ENCODE results near the gene MEG3. TPM values are rescaled to one million over a fixed set of nuclear protein-coding genes. Genes with fewer than 3 reads are reported as not detected.

The MEG3 gene
- total RNA-seq, 1 experiment from 2014 or later, result not detected

DNA sequence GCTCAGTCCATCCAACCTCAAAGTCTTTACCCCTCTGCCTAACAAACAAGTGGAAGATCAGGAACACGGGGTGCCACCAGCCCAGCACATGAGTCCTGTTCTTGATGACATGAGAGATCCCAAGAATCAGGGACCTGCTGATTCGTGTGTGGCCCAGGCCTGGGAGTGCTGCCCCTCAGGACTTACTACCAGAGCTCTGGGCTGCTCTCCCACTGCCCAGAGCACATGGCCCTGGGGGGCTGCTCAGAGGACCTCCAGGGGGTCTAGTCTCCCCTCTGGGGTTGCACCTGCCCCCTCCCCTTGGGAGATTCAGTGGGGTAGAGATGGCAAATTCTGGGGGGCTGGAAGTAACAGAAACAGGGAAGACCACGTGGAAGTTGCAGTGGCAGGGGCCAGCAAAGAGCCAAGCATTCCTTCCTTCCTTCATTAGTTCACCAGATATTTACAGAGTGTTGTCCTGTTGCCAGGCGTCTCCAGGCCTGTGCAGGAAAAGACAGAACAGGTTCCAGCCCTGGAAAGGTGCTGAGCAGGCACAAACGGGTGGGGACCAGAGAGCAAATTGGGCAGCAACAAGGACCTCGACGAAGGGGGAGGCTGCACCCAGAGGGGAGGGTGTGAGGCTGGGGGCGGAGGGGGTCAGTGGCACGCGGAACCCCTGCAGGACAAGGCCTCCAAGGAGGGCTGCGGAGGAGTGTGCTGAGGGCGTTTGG is 45.1 kb upstream of the MEG3 start:
- ChIA-PET CTCF (interaction anchor here (0.7 kb wide), 1 partner anchor 30 kb away, joined by 3 read pairs; no protein-coding TSS in a partner anchor), POLR2A (no interaction called here)
- no peak for DNase-seq (ENCODE audit: unreplicated experiment)
- H3K4me1 Mint-ChIP-seq (ENCODE audit: insufficient read depth, unreplicated experiment), result no peaks in the 10 kb centered on the region
- no TSS peak for BruUV-seq (replicated peaks)
- H3K36me3 Mint-ChIP-seq (ENCODE audit: insufficient read depth, unreplicated experiment), result no peaks in the 10 kb centered on the region
- H3K9me3 Mint-ChIP-seq (ENCODE audit: unreplicated experiment), result no peaks in the 10 kb centered on the region
- intact Hi-C loops (cut with micrococcal nuclease), result no loop called here
- H3K4me3 Mint-ChIP-seq (ENCODE audit: unreplicated experiment), result no peak overlapping the region
- peaks cover 28% of the 10 kb centered on the region for H3K27me3 Mint-ChIP-seq (ENCODE audit: insufficient read depth, unreplicated experiment)
- no peak overlapping the region for H3K27ac Mint-ChIP-seq (ENCODE audit: low read depth, unreplicated experiment)
- TF ChIP-seq, protein P1, sequence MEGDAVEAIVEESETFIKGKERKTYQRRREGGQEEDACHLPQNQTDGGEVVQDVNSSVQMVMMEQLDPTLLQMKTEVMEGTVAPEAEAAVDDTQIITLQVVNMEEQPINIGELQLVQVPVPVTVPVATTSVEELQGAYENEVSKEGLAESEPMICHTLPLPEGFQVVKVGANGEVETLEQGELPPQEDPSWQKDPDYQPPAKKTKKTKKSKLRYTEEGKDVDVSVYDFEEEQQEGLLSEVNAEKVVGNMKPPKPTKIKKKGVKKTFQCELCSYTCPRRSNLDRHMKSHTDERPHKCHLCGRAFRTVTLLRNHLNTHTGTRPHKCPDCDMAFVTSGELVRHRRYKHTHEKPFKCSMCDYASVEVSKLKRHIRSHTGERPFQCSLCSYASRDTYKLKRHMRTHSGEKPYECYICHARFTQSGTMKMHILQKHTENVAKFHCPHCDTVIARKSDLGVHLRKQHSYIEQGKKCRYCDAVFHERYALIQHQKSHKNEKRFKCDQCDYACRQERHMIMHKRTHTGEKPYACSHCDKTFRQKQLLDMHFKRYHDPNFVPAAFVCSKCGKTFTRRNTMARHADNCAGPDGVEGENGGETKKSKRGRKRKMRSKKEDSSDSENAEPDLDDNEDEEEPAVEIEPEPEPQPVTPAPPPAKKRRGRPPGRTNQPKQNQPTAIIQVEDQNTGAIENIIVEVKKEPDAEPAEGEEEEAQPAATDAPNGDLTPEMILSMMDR (IDR thresholded peaks at IDR 0.05; ENCODE audit: unreplicated experiment), result no peak

DNA sequence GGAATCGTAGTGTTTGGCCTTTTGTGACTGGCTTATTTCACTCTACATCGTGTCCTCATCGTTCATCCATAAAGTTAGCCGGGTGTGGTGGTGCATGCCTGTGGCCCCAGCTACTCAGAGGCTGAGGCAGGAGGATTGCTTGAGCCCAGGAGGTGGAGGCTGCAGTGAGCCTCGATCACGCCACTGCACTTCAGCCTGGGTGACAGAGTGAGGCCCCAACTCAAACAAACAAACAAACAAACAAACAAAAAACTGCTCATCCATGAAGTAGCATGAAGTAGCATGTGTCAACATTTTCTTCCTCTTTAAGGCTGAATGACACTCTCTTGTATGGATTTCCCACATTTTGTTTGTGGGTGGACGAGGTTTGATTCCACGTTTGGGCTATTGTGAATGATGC is 44.0 kb upstream of the MEG3 start:
- Mint-ChIP-seq H3K9me3 (ENCODE audit: unreplicated experiment) (no peaks in the 10 kb centered on the region), H3K4me1 (ENCODE audit: insufficient read depth, unreplicated experiment) (no peaks in the 10 kb centered on the region), H3K36me3 (ENCODE audit: insufficient read depth, unreplicated experiment) (no peaks in the 10 kb centered on the region), H3K27ac (ENCODE audit: low read depth, unreplicated experiment) (no peak overlapping the region), H3K27me3 (ENCODE audit: insufficient read depth, unreplicated experiment) (peaks cover 28% of the 10 kb centered on the region), H3K4me3 (ENCODE audit: unreplicated experiment) (no peak overlapping the region)
- no TSS peak for BruUV-seq (replicated peaks)
- POLR2A ChIA-PET, result no interaction called here
- CTCF ChIA-PET, result no interaction called here
- DNase-seq (ENCODE audit: unreplicated experiment), result no peak
- TF ChIP-seq, protein P1 (IDR thresholded peaks at IDR 0.05; ENCODE audit: unreplicated experiment), result no peak
- intact Hi-C loops (cut with micrococcal nuclease), result no loop called here

DNA sequence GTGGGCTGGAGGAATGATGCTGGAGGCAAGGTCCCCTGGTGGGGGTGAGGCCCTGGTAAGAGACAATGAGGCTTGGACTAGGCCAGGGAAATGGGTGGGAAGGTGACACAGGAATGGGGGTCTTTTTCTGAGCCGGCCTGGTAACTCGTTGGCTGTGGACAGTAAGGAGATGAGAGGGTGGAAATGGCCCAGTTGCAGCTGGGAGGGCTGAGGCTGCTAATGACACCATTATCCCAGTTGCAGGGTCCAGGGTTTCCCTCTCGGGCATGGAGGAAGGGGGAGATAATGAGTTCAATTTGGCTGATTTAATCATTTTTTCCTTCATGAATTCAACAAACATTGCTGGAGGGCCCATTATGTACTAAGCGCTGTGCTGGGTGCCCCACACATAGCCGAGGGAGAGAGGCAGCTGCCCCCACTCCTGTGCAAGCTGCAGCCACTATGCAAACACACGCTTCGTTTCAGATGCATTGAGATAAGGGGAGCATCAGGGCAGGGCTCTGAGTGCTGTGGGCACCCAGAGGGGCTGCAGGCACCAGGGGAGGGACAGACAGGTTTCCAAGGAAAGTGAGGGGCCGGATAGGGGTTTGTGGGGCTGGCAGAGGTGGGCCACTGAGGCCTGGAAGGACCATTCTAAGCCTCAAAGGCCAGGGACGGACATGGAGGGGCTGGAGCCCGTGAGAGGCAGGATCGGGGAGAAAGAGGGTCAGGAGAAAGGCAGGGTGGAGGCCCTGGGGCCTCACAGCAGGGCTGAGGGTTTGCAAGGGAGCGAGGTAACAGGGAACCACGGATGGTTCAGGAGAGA is 43.2 kb upstream of the MEG3 start:
- CTCF ChIA-PET, result no interaction called here
- H3K4me1 Mint-ChIP-seq (ENCODE audit: insufficient read depth, unreplicated experiment), result no peaks in the 10 kb centered on the region
- no peaks in the 10 kb centered on the region for H3K36me3 Mint-ChIP-seq (ENCODE audit: insufficient read depth, unreplicated experiment)
- no peaks in the 10 kb centered on the region for H3K9me3 Mint-ChIP-seq (ENCODE audit: unreplicated experiment)
- peaks cover 21% of the 10 kb centered on the region for H3K27me3 Mint-ChIP-seq (ENCODE audit: insufficient read depth, unreplicated experiment)
- H3K4me3 Mint-ChIP-seq (ENCODE audit: unreplicated experiment), result no peak overlapping the region
- POLR2A ChIA-PET, result no interaction called here
- intact Hi-C loops (cut with micrococcal nuclease), result no loop called here
- no peak for DNase-seq (ENCODE audit: unreplicated experiment)
- no TSS peak for BruUV-seq (replicated peaks)
- no peak overlapping the region for H3K27ac Mint-ChIP-seq (ENCODE audit: low read depth, unreplicated experiment)
- TF ChIP-seq, protein P1 (IDR thresholded peaks at IDR 0.05; ENCODE audit: unreplicated experiment), result no peak

DNA sequence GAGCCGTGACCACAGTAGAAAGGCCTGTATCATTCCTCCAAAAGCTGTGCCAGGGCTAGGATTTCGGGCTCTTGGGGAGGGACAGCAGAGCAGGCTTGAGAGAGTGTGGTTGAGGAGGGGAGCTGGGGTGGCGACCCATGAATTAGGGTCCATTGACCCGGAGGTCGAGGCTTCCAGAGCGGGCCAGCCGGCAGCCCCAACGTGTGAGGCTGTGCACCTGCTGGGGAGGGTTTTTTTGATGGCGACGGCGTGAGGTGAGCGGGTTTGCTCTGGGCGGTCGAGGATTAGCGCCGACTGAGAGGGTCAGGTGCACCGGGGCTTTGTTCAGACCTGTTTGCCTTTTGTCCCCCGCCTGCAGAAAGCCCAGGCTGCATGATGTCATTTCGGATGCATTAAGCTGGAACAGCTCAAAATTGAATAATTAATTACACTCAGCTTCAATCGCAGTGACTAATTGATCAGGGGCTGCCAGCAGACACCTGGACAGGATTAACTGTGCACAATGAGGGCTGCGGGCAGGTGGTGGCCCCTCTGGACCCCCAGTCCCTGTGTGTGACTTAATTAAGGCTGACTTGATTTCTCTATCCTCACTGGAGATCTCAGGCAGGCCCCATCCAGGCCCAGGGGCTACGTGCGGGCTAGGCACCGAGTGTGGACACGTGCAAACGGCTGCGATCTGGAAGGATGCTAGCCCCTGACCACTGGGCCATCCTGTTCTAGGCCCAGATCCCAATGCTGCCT is 42.1 kb upstream of the MEG3 start:
- Mint-ChIP-seq H3K4me3 (ENCODE audit: unreplicated experiment) (no peak overlapping the region), H3K36me3 (ENCODE audit: insufficient read depth, unreplicated experiment) (no peaks in the 10 kb centered on the region), H3K27ac (ENCODE audit: low read depth, unreplicated experiment) (no peak overlapping the region), H3K9me3 (ENCODE audit: unreplicated experiment) (no peaks in the 10 kb centered on the region), H3K27me3 (ENCODE audit: insufficient read depth, unreplicated experiment) (peaks cover 12% of the 10 kb centered on the region), H3K4me1 (ENCODE audit: insufficient read depth, unreplicated experiment) (no peaks in the 10 kb centered on the region)
- TF ChIP-seq, protein P1 (IDR thresholded peaks at IDR 0.05; ENCODE audit: unreplicated experiment), result no peak
- BruUV-seq (replicated peaks), result no TSS peak
- ChIA-PET POLR2A (interaction anchor here (0.6 kb wide), 1 partner anchor 763 kb away, joined by 3 read pairs; no protein-coding TSS in a partner anchor), CTCF (interaction anchor here (0.6 kb wide), 1 partner anchor 858 kb away, joined by 3 read pairs; no protein-coding TSS in a partner anchor)
- intact Hi-C loops (cut with micrococcal nuclease), result no loop called here
- DNase-seq (ENCODE audit: unreplicated experiment), result no peak
